Right cardiac atrium (tissue), 5 donors: ENCODE results near the gene TMEM147. TPM values are rescaled to one million over a fixed set of nuclear protein-coding genes. Genes with fewer than 3 reads are reported as not detected.

ENCODE experiments used
- ATAC-seq, 2 donors: fragments of 200-7000 bp; cut with Tn5 transposase; one replicate each; pipeline versions ENCODE4 v1.8.0 to v1.9.1; 2020; ENCODE audit warnings: moderate library complexity in 2 of 2, mild to moderate bottlenecking in 1 of 2
- DNase-seq, 3 donors: peaks; one replicate each; pipeline ENCODE4 v3.0.0-alpha.2; 2020
- H3K27ac ChIP-seq: one replicate; pipeline ENCODE4 v1.5.1; 2013; ENCODE audit warnings: mild to moderate bottlenecking, low read length, control low read depth, moderate library complexity
- H3K27me3 ChIP-seq: one replicate; pipeline ENCODE4 v1.6.1; 2013; ENCODE audit not compliant: control insufficient read depth, insufficient read depth
- H3K4me1 ChIP-seq: one replicate; pipeline ENCODE4 v1.6.1; 2013; ENCODE audit warnings: low read length; ENCODE audit not compliant: control insufficient read depth, insufficient read depth
- H3K4me3 ChIP-seq: one replicate; pipeline ENCODE4 v1.5.1; 2013; ENCODE audit warnings: low read length, control low read depth
- H3K9me3 ChIP-seq: one replicate; pipeline ENCODE4 v1.6.1; 2013; ENCODE audit warnings: low read length; ENCODE audit not compliant: control insufficient read depth
- WGBS: extraction: QIAGEN DNeasy Blood & Tissue Kit; methylation state at CpG from one replicate; pipeline ENCODE4 v1.1.7; 2013; 5-methylcytosine and 5-hydroxymethylcytosine counted together
- intact Hi-C, 4 donors: fragments of 100-400 bp; cut with DNase I; formaldehyde crosslinking; loops; one replicate each; pipeline versions ENCODE4 v1.11.0 to v1.14.0; 2022 to 2023
- polyA plus RNA-seq: library from polyadenylated mRNA; stranded (reverse); fragments of 200-250 nt; gene quantifications from one replicate; pipeline ENCODE4 v1.2.3, GENCODE V29; 2013
- total RNA-seq, 4 donors: library from RNA; stranded (reverse); fragmentation: NEBNext Ultra II Directional; extraction: Animal tissue kit (Norgen Biotek cat#: 25700); gene quantifications; one replicate each; pipeline ENCODE4 v1.2.1, GENCODE V29; 2021
- donor health status: healthy with polysubstance abuse.
- donor health status: DM: no; HTN: yes; CAD: no.
- donor health status: DM: no; HTN: no; CAD: no.
- donor health status: DM: no; HTN: yes; CAD: no; lungs with severe emphysema.
- donor health status: DM: yes; HTN: yes; CAD: no.

The TMEM147 gene
- total and polyA plus RNA-seq, 5 donors = 77.3 to 140 (median 90.5) TPM

DNA sequence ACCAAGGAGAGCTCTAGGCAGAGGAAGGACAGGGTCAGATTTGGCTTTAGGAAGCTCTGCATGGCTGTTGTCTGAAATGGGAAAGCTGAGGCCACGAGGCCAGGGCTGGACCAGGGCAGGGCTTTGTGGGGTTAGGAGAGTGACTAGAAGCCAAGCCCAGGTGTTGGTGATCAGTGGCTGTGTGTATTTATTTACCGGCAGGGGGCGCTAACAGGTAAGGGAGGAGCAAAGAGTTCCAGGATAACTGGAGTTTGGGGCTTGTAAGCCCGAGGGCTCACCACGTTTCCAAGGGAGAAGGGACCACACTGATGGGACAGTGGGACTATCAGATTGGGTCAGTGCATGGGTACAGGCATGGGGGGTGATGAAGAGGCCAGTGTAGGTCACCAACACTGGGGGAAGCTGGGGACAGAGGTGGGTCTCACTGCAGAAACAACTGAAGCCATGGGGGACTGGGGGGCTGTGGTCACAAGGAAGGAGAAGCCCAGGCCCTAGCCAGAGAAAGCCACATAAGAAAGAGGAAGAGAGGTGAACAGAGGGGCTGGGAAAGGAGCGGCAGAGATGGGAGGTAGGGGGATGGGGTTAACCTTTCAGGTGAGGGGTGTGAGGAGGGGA lies 3.9 kb downstream of the TMEM147 start:
- 20% methylated on average over 6 of the region's 6 CpGs for WGBS
- ATAC-seq (no peak), DNase-seq (peak in 1 of 3 donors; percentile 45)
- H3K27ac ChIP-seq = no peak overlapping the region
- intact Hi-C loops = loop anchor here in 1 of 4 donors (2.0 kb wide), 1 partner anchor 168 kb away; no protein-coding TSS in a partner anchor
- peaks cover 7% of the 10 kb centered on the region for H3K4me1 ChIP-seq
- H3K4me3 ChIP-seq = no peak overlapping the region
- H3K27me3 ChIP-seq = no peaks in the 10 kb centered on the region
- no peaks in the 10 kb centered on the region for H3K9me3 ChIP-seq

DNA sequence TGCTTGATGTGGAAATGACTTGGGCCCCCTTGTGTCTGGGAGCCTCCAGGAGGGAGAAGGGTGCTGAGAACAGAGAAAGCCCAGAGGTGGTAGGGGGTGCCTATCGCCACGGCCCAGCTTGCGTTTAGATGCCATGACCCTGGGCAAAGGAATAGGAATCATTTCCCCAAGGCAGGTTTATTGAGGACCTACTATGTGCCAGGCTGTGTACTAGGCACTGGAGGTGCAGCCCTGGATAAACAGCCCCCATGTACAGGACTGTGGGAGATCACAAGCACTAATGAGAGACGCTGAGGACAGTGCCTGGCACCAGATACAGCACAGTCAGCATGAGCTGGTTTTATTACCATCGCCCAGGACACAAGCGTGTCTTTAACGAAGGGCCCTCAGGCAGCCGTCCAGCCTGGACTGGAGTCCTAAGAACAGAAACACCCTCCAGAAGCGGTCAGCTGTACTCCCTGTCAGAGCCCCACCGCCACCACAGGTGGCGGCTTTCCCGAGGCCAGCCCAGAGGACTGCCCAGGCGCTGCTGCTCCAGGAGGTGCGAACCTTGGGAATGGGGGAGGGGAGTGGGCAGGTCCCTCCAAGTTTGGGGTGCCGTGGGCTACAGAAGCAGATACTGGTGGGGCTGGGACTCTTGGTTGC lies 4.6 kb downstream of the TMEM147 start:
- peak in 1 of 3 donors; percentile 46 for DNase-seq
- no peak for ATAC-seq
- Histone ChIP-seq H3K9me3 (no peaks in the 10 kb centered on the region), H3K4me1 (peaks cover 7% of the 10 kb centered on the region), H3K27me3 (no peaks in the 10 kb centered on the region), H3K4me3 (no peak overlapping the region), H3K27ac (no peak overlapping the region)
- WGBS = 87% methylated on average over 15 of the region's 15 CpGs
- intact Hi-C loops = loop anchor here in 1 of 4 donors (2.0 kb wide), 1 partner anchor 167 kb away; no protein-coding TSS in a partner anchor

GRCh38 chr19:35551091-35551810 lies 5.8 kb downstream of the TMEM147 start:
- H3K27me3 ChIP-seq = no peaks in the 10 kb centered on the region
- no peaks in the 10 kb centered on the region for H3K9me3 ChIP-seq
- no peak overlapping the region for H3K4me3 ChIP-seq
- intact Hi-C loops = no loop called here
- no peak for ATAC-seq
- 81% methylated on average over 21 of the region's 21 CpGs for WGBS
- H3K27ac ChIP-seq = no peak overlapping the region
- peaks cover 4% of the 10 kb centered on the region for H3K4me1 ChIP-seq
- DNase-seq = peak in 1 of 3 donors; percentile 36

DNA sequence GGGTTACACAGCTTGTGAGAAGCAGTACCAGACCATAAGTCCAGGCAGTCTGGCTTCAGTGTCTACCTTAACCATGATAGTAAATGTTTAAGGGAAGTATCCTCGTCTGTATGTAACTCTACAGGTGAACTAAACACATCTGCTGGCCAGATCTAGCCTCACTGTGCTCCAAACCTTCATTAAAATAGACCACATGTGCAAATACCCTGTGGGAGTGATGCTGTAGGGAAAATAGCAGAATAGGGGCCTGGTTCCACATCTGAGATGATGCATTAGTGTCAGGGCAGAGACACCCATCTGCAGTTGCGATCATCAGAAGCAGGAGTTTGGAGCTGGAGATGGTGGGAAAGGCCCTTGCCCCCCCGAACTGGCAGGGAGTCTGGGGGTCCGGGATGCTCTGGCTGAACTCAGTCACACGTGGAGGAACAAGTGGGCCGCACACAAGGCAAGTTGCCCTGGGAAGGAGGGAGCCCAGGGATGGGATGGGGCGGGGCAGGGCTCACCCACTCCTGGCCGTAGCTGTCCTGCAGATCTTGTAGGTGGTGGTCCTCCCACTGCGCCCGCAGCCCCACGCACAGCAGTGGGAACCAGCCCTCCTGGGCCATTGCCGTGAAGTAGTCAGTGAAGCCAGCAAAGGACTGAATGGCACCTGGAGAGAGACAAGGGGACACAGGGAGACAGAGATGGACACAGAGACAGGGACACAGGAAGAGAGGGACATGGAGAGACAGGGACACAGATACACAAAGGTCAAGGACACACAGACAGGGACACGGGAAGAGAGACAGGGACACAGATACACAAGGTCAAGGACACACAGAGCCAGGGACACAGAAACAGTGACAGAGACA lies 7.3 kb downstream of the TMEM147 start:
- H3K4me3 ChIP-seq = no peak overlapping the region
- H3K9me3 ChIP-seq = no peaks in the 10 kb centered on the region
- peak in 1 of 3 donors; percentile 31 for DNase-seq
- ATAC-seq = no peak
- H3K4me1 ChIP-seq = no peaks in the 10 kb centered on the region
- H3K27ac ChIP-seq = no peak overlapping the region
- H3K27me3 ChIP-seq = no peaks in the 10 kb centered on the region
- intact Hi-C loops = no loop called here
- 70% methylated on average over 13 of the region's 13 CpGs for WGBS

GRCh38 chr19:35553385-35554000 lies 8.1 kb downstream of the TMEM147 start:
- DNase-seq (peak in 1 of 3 donors; percentile 41), ATAC-seq (no peak)
- Histone ChIP-seq H3K9me3 (no peaks in the 10 kb centered on the region), H3K27me3 (no peaks in the 10 kb centered on the region), H3K4me3 (no peak overlapping the region), H3K27ac (no peak overlapping the region), H3K4me1 (no peaks in the 10 kb centered on the region)
- intact Hi-C loops = no loop called here
- 68% methylated on average over 14 of the region's 14 CpGs for WGBS

DNA sequence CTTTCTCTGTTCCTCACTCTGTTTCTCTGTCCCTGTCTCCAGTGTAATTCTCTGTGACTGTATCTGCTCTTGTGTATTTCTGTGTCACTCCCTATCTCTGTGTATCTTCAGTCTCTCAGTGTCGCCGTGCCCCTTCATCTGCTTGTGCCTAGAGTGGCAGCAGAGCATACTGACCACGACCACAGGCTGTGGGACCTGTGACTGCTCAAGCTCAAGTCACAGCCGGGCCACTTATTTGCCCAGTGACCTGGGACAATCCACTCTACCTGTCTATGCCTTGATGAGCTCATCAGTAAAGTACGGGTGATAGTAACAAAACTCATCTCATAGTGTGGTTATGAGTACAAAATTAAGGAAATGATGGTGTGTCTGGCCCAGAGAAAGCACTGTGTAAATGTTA lies 8.7 kb downstream of the TMEM147 start:
- Histone ChIP-seq H3K4me3 (no peak overlapping the region), H3K27ac (no peak overlapping the region), H3K4me1 (no peaks in the 10 kb centered on the region), H3K27me3 (no peaks in the 10 kb centered on the region), H3K9me3 (no peaks in the 10 kb centered on the region)
- no peak for ATAC-seq
- WGBS = 59% methylated on average over 5 of the region's 5 CpGs
- intact Hi-C loops = no loop called here
- peak in 1 of 3 donors; percentile 12 for DNase-seq

DNA sequence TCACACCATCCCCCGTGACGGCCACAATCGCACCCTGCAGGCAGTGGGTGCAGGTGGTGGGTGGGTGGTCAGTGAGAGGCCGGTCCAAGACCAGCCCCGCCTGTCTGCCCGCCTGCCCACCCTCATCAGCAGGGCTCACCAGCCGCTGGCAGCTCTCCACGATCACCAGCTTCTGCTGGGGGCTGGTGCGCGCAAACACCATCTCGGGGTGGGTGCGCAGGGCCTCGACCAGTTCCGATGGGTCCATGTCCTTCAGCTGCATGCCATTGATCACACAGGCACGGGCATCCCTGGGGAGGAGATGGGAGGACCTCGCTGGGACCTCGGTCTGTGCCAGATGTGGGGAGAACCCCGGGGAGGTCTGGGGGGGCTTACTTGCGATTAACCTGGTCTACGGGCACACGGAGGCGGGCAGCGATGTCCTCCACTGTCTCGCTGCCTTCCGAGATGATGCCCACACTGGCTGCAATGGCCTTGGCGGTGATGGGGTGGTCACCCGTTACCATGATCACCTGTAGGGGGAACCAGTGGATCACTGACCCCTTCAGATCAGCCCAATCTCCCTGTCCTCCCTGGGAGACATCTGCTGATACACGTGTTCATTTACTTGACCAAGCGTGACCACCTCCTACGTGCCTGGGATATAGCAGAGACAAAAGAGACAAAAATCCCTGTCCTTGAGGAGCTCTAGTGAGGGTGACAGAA lies 10.0 kb downstream of the TMEM147 start:
- 65% methylated on average over 30 of the region's 30 CpGs for WGBS
- DNase-seq (peak in 1 of 3 donors; percentile 30), ATAC-seq (no peak)
- Histone ChIP-seq H3K27ac (no peak overlapping the region), H3K4me1 (no peaks in the 10 kb centered on the region), H3K9me3 (no peaks in the 10 kb centered on the region), H3K4me3 (no peak overlapping the region), H3K27me3 (no peaks in the 10 kb centered on the region)
- intact Hi-C loops = no loop called here

DNA sequence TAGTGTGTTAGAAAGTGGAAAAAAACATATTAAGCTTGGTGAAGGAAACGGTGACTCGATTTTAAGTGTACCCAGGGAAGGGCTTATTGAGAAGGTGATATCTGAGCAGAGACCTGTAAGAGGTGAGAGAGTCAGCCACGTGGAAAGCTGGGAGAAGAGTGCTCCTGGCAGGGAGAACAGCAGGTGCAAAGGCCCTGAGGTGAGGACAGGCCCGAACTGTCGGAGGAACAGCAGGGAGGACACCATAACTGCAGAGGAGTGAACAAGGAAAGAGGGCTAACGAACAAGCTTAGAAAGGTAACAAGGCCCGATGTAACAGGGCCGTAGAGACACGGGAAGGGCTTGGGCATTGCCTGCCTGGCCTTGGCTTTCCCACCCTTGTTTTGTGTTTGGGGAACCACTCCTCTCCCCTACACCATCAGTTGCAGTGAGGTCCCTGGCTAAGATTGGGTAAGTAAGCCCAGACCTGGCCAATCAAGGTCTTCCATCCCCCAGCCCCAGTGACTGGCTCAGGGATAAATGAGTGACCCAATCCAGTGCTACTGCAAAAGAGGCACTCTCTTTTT lies 10.7 kb downstream of the TMEM147 start:
- no peak overlapping the region for H3K27ac ChIP-seq
- WGBS = 85% methylated on average over 9 of the region's 9 CpGs
- H3K4me1 ChIP-seq = no peaks in the 10 kb centered on the region
- H3K9me3 ChIP-seq = no peaks in the 10 kb centered on the region
- intact Hi-C loops = no loop called here
- DNase-seq = peak in 1 of 3 donors; percentile 12
- H3K27me3 ChIP-seq = no peaks in the 10 kb centered on the region
- no peak overlapping the region for H3K4me3 ChIP-seq
- ATAC-seq = no peak

DNA sequence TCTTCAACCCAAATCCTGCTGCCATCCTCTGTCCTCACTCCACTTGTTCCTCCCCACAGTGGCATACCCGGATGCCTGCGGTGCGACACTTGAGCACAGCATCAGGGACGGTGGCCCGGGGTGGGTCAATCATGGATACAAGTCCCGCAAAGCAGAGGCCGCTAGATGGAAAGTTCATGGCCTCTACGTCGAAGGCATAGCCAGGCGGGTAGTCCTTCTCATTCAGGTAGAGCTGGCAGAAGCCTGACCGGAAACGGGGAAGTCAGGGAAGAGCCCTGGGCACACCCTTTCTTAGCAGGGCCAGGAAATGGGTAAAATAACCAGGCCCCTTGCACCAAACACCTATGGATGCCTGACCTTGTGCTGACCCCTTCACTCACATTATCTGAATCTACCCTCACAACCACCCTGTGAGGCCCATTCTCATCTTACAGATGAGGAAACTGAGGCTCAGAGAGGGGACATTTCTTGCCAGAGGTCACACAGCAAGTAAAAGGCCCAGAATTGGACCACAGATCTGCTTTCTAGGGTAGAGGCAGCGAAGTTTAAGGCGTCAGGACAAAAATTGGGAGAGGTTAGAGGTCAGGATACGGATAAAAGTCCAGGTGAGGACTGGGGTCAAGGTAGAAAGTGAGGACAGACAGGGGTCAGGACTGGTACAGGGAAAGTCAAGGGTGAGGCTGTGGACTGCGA lies 11.6 kb downstream of the TMEM147 start:
- Histone ChIP-seq H3K27me3 (no peaks in the 10 kb centered on the region), H3K4me1 (no peaks in the 10 kb centered on the region), H3K9me3 (no peaks in the 10 kb centered on the region), H3K27ac (no peak overlapping the region), H3K4me3 (no peak overlapping the region)
- intact Hi-C loops = no loop called here
- DNase-seq (peak in 1 of 3 donors; percentile 37), ATAC-seq (no peak)
- 79% methylated on average over 16 of the region's 16 CpGs for WGBS
